Measurements from ENCODE around the gene CLNK.

Gene CLNK

GRCh38 chr4:10448991-10449390, 235.6 kb downstream of the CLNK start:
- Histone ChIP-seq H4K20me1 (ENCODE audit: insufficient read depth, low read length) (no peaks in the 10 kb centered on the region), H3K4me3 (ENCODE audit: low read depth, low read length, poor library complexity, severe bottlenecking) (no peak overlapping the region), H2AFZ (ENCODE audit: low read length) (no peak overlapping the region), H3K9ac (ENCODE audit: low read length) (no peak overlapping the region), H3K79me2 (ENCODE audit: insufficient read depth, low read length) (no peaks in the 10 kb centered on the region), H3K27me3 (ENCODE audit: insufficient read depth, low read length) (no peaks in the 10 kb centered on the region), H3K9me3 (ENCODE audit: low read length) (no peaks in the 10 kb centered on the region), H3K36me3 (ENCODE audit: insufficient read depth, low read length) (peaks cover 73% of the 10 kb centered on the region), H3K4me2 (ENCODE audit: low read length) (no peak overlapping the region), H3K27ac (ENCODE audit: low read depth, low read length, poor library complexity, severe bottlenecking) (no peak overlapping the region), H3K9me2 (ENCODE audit: low read depth, low read length) (no peaks in the 10 kb centered on the region), H3F3A (ENCODE audit: insufficient read depth, low read length) (no peaks in the 10 kb centered on the region), H3K4me1 (ENCODE audit: insufficient read depth, low read length, severe bottlenecking) (no peaks in the 10 kb centered on the region)
- no peak for TF ChIP-seq EZH2 (IDR thresholded peaks at IDR 0.05; ENCODE audit: borderline replicate concordance, low read length)
- no peak for TF ChIP-seq CTCF (IDR thresholded peaks at IDR 0.05; ENCODE audit: low read length)

GRCh38 chr4:10442976-10443375, 241.6 kb downstream of the CLNK start:
- no peak for TF ChIP-seq CTCF (IDR thresholded peaks at IDR 0.05; ENCODE audit: low read length)
- TF ChIP-seq EZH2 (IDR thresholded peaks at IDR 0.05; ENCODE audit: borderline replicate concordance, low read length) = no peak
- H4K20me1 ChIP-seq (ENCODE audit: insufficient read depth, low read length) = no peaks in the 10 kb centered on the region
- H3K79me2 ChIP-seq (ENCODE audit: insufficient read depth, low read length) = no peaks in the 10 kb centered on the region
- no peaks in the 10 kb centered on the region for H3K9me3 ChIP-seq (ENCODE audit: low read length)
- H3K4me3 ChIP-seq (ENCODE audit: low read depth, low read length, poor library complexity, severe bottlenecking) = no peak overlapping the region
- no peaks in the 10 kb centered on the region for H3K4me1 ChIP-seq (ENCODE audit: insufficient read depth, low read length, severe bottlenecking)
- no peak overlapping the region for H3K27ac ChIP-seq (ENCODE audit: low read depth, low read length, poor library complexity, severe bottlenecking)
- no peak overlapping the region for H2AFZ ChIP-seq (ENCODE audit: low read length)
- H3K27me3 ChIP-seq (ENCODE audit: insufficient read depth, low read length) = no peaks in the 10 kb centered on the region
- H3K9ac ChIP-seq (ENCODE audit: low read length) = no peak overlapping the region
- H3K9me2 ChIP-seq (ENCODE audit: low read depth, low read length) = no peaks in the 10 kb centered on the region
- no peak overlapping the region for H3K4me2 ChIP-seq (ENCODE audit: low read length)
- H3K36me3 ChIP-seq (ENCODE audit: insufficient read depth, low read length) = peaks cover 34% of the 10 kb centered on the region
- H3F3A ChIP-seq (ENCODE audit: insufficient read depth, low read length) = no peaks in the 10 kb centered on the region

- Histone ChIP-seq H3K4me2 (ENCODE audit: low read length) (no peak overlapping the region), H3F3A (ENCODE audit: insufficient read depth, low read length) (no peaks in the 10 kb centered on the region), H4K20me1 (ENCODE audit: insufficient read depth, low read length) (no peaks in the 10 kb centered on the region), H3K9ac (ENCODE audit: low read length) (no peak overlapping the region), H3K27ac (ENCODE audit: low read depth, low read length, poor library complexity, severe bottlenecking) (no peak overlapping the region), H3K9me2 (ENCODE audit: low read depth, low read length) (no peaks in the 10 kb centered on the region), H3K27me3 (ENCODE audit: insufficient read depth, low read length) (no peaks in the 10 kb centered on the region), H2AFZ (ENCODE audit: low read length) (no peak overlapping the region), H3K79me2 (ENCODE audit: insufficient read depth, low read length) (no peaks in the 10 kb centered on the region), H3K4me1 (ENCODE audit: insufficient read depth, low read length, severe bottlenecking) (no peaks in the 10 kb centered on the region), H3K36me3 (ENCODE audit: insufficient read depth, low read length) (peaks cover 28% of the 10 kb centered on the region), H3K4me3 (ENCODE audit: low read depth, low read length, poor library complexity, severe bottlenecking) (no peak overlapping the region), H3K9me3 (ENCODE audit: low read length) (no peaks in the 10 kb centered on the region)
- TF ChIP-seq EZH2 (IDR thresholded peaks at IDR 0.05; ENCODE audit: borderline replicate concordance, low read length) (no peak), CTCF (IDR thresholded peaks at IDR 0.05; ENCODE audit: low read length) (no peak)
Measured at GRCh38 chr4:10441512-10441911, 243.1 kb downstream of the CLNK start.

All from OCI-LY1 (cell line).